ENCODE measurements around the gene INVS. TPM values are rescaled to one million over a fixed set of nuclear protein-coding genes. Genes with fewer than 3 reads are reported as not detected.
"Not testable (repeated sequence)": the region's sequence is repeated elsewhere in the genome, so short reads cannot be mapped to it uniquely, and the experiment has no call there.

Gene INVS
- total RNA-seq, 4 donors from 2014 or later: 8.3 to 14.4 (median 10.8) TPM

DNA sequence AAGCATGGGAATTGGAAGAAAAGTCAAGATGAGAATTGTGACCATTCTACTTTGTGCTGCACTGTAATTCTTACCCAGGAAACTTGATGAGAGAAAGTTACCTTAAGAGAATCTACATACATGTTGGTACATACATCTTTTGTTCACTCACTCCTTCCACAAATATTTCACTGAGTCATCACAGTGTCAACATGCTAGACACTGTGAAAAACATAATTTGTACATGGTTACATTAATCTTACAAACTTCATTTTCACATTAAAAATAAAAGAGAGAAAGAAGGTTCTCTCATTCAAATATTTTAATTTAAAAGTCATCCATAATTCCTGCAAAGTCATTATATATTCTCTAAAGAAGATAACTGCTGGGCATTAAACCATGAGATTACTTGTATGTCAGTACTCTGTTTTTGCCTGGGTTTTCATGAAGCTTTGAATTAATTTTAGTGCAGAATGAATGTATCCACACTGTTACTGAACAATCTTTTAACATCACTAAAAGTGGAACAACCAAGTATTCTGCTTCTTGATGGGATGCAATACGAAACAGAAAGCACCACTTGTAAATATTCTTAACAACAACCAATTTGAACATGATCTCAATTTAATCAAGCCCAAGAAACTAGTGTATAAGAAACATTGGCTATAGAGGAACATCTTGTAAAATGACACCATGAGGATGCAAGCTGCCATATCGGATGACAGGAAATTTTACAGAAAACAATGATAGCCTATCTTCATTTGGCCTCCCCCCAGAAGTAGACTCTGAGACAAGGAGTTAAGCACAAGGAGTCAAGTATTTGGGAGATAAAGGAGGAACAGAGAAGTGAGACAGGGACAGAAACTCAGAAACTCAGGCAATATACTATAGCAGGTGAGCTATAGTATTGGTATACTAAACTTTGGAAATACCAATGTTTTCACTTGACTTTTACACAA lies 28.7 kb upstream of the INVS start:
- WGBS, 2 donors: 82 to 88% methylated on average over 2 of the region's 2 CpGs
- H3K4me3 ChIP-seq (ENCODE audit: low read depth, poor library complexity, severe bottlenecking): no peak overlapping the region
- no peak for DNase-seq (ENCODE audit: low spot score in 2 of 2)
- intact Hi-C loops (cut with DNase I; ENCODE audit: low total_unique reads): no loop called here
- TF ChIP-seq CTCF (IDR thresholded peaks at IDR 0.05): no peak
- no peak for TF ChIP-seq POLR2A (IDR thresholded peaks at IDR 0.05)

DNA sequence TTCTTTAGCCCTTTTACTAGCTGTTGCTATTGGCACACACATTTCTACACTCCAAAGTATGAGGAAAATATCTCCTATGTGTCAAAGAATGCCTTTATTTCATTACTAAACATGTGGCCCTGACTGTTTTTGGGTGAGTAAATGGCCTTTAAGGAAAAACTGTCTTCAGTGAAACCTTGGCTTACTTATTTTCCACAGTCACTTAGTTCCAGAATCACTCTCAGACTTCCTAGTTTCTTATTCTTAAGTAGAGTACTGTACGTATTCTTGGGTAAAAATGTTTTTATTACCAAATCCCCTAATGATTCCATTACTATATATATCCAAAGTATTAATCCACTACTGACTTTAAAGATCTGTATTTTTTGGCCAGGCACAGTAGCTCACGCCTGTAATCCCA lies 27.8 kb upstream of the INVS start:
- no peak overlapping the region for H3K4me3 ChIP-seq (ENCODE audit: low read depth, poor library complexity, severe bottlenecking)
- TF ChIP-seq CTCF (IDR thresholded peaks at IDR 0.05): no peak
- TF ChIP-seq POLR2A (IDR thresholded peaks at IDR 0.05): no peak
- intact Hi-C loops (cut with DNase I; ENCODE audit: low total_unique reads): no loop called here
- 78 to 88% methylated on average over 2 of the region's 2 CpGs for WGBS, 2 donors
- no peak for DNase-seq (ENCODE audit: low spot score in 2 of 2)

DNA sequence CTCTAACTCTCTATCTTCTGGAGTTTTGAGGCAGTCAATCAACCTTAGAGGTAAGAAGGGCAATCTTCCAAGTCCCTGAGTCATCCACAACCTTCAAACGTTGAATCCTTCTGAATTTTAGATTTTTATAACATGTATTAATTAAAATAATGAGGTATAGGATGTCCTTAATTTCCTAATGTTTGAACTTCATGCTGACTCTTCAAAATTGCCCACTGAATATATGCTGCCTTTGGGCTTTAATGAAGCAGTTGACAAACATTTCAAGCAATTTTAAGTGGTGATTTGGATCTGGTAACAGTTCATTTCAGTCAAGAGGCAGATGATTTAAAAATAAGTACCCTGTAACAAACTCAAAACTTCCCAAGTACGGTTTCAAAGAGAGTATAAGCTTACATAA lies 26.2 kb upstream of the INVS start:
- TF ChIP-seq CTCF (IDR thresholded peaks at IDR 0.05) (no peak), POLR2A (IDR thresholded peaks at IDR 0.05) (no peak)
- H3K4me3 ChIP-seq (ENCODE audit: low read depth, poor library complexity, severe bottlenecking): no peak overlapping the region
- 58 to 59% methylated on average over 2 of the region's 2 CpGs for WGBS, 2 donors
- DNase-seq (ENCODE audit: low spot score in 2 of 2): no peak
- intact Hi-C loops (cut with DNase I; ENCODE audit: low total_unique reads): no loop called here

DNA sequence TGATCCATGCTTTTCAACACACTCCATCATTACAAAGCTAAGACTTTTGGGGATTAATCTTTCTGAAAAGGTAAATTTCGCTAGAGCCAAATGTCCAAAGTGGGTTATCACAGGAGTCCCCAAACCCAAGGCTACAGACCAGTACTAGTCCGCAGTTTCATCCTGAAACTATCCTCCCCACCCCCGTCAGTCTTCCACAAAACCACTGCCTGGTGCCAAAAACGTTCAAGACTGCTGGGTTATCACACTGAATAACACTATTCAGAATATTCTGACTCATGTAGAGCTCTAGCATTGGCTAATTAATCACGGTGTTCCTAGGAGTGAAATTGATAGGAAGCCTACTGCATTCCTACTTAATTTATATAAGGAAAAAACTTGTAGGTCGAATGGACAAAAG lies 24.9 kb upstream of the INVS start:
- H3K4me3 ChIP-seq (ENCODE audit: low read depth, poor library complexity, severe bottlenecking): no peak overlapping the region
- TF ChIP-seq CTCF (IDR thresholded peaks at IDR 0.05): no peak
- TF ChIP-seq POLR2A (IDR thresholded peaks at IDR 0.05): no peak
- no peak for DNase-seq (ENCODE audit: low spot score in 2 of 2)
- 84 to 85% methylated on average over 6 of the region's 6 CpGs for WGBS, 2 donors
- intact Hi-C loops (cut with DNase I; ENCODE audit: low total_unique reads): no loop called here

DNA sequence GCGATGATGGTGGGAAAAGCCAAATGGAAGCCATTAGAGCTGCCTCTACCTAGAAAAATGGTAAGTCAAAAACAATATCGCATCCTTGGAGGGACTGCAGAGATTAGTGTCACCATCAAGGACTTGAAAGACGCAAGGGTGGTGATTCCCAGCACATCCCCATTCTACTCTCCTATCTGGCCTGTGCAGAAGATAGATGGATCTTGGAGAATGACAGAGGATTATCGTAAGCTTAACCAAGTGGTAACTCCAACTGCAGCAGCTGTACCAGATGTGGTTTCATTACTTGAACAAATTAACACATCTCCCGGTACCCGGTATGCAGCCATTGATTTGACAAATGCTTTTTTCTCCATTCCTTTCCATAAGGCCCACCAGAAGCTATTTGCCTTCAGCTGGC lies 24.1 kb upstream of the INVS start:
- TF ChIP-seq CTCF (IDR thresholded peaks at IDR 0.05) (no peak), POLR2A (IDR thresholded peaks at IDR 0.05) (no peak)
- intact Hi-C loops (cut with DNase I; ENCODE audit: low total_unique reads): no loop called here
- WGBS, 2 donors: 96 to 97% methylated on average over 6 of the region's 6 CpGs
- DNase-seq (ENCODE audit: low spot score in 2 of 2): no peak
- H3K4me3 ChIP-seq (ENCODE audit: low read depth, poor library complexity, severe bottlenecking): no peak overlapping the region

GRCh38 chr9:100076256-100076655 lies 22.8 kb upstream of the INVS start:
- H3K4me3 ChIP-seq (ENCODE audit: low read depth, poor library complexity, severe bottlenecking); intact Hi-C loops (cut with DNase I; ENCODE audit: low total_unique reads); DNase-seq (ENCODE audit: low spot score in 2 of 2): not testable (repeated sequence)
- 88 to 98% methylated on average over 4 of the region's 4 CpGs for WGBS, 2 donors
